ENCODE measurements around the gene ALKBH5. TPM values are rescaled to one million over a fixed set of nuclear protein-coding genes. Genes with fewer than 3 reads are reported as not detected.

Gene ALKBH5
- total and polyA plus RNA-seq, 2 of the 8 experiments (the other 6 are each of a cell fraction or from before 2014, with no cell fraction given): 63.7 to 86.4 TPM

DNA sequence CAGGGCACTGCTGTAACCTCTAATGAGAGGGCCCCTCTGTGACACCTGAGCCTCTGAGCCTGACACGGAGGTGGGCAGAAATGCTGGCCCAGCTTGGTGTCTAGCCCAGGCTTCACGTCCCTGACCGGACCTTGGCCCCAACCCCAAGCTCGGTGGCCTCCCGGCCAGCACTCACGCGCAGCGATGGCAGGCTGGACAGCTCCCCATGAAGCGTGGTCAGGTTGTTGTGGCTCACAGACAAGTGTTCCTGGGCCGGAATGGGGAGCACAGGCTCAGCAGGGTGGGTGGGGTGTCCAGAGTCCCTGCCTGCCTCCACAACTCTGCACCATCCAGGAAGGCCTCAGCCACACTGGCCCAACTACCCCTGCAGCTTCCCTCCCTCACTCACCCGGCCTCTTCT lies 72.7 kb downstream of the ALKBH5 start:
- Histone ChIP-seq H4K8ac (ENCODE audit: extremely low read depth, insufficient read depth, low read length) (no peak overlapping the region), H4K91ac (replicated peaks; ENCODE audit: insufficient read length, low read length) (no peak overlapping the region), H3K18ac (ENCODE audit: extremely low read depth, low read length) (no peak overlapping the region), H3K4me2 (ENCODE audit: insufficient read depth in 1 of 2, low read depth in 2 of 2, low read length in 2 of 2) (peak overlapping the region; percentile 84 to 96; a peak in 3 of 4 replicates), H3K79me1 (ENCODE audit: low read depth, low read length) (peaks cover 14% of the 10 kb centered on the region), H3K4me1 (replicated peaks in 1 of 4; ENCODE audit: control insufficient read depth in 3 of 4, insufficient read depth in 4 of 4, low read length in 3 of 4) (peaks cover 4 to 30% (median 17%) of the 10 kb centered on the region in 4 experiments), H4K5ac (ENCODE audit: insufficient read length, low read depth, low read length) (no peak overlapping the region), H2BK12ac (ENCODE audit: low read depth, low read length) (peak overlapping the region; percentile 14; the same call in 1 of the 2 replicates), H2BK120ac (replicated peaks; ENCODE audit: low read depth, low read length) (no peak overlapping the region), H3K36me3 (ENCODE audit: control insufficient read depth in 2 of 4, insufficient read depth in 4 of 4, low read length in 3 of 4) (peaks cover 24 to 44% (median 37%) of the 10 kb centered on the region in 4 experiments), H3K14ac (ENCODE audit: insufficient read length) (no peak overlapping the region), H3K23ac (ENCODE audit: insufficient read length) (no peak overlapping the region), H3K27me3 (replicated peaks in 1 of 4; ENCODE audit: control insufficient read depth in 3 of 4, extremely low read depth in 1 of 4, insufficient read depth in 3 of 4, low read length in 3 of 4) (no peaks in the 10 kb centered on the region), H3K9me3 (ENCODE audit: insufficient read depth in 2 of 2, low read depth in 1 of 2, low read length in 1 of 2) (no peaks in the 10 kb centered on the region), H2BK20ac (ENCODE audit: low read length) (no peak overlapping the region), H2BK5ac (ENCODE audit: low read depth, low read length) (no peak overlapping the region), H3K23me2 (ENCODE audit: low read depth, low read length) (peaks cover 13% of the 10 kb centered on the region), H3K79me2 (ENCODE audit: control insufficient read depth in 1 of 2, insufficient read depth in 2 of 2, low read length in 2 of 2) (peaks cover 0 to 18% of the 10 kb centered on the region in 2 experiments; a peak in 1 of 4 replicates), H3K9ac (replicated peaks in 1 of 4; ENCODE audit: extremely low read depth in 1 of 4, low read depth in 3 of 4, low read length in 3 of 4) (no peak overlapping the region), H3K4ac (replicated peaks; ENCODE audit: insufficient read length, low read depth, low read length) (no peak overlapping the region), H3K27ac (ENCODE audit: low read depth, low read length) (peak overlapping the region; percentile 53; the same call in 1 of the 2 replicates), H3K4me3 (ENCODE audit: extremely low read depth in 1 of 4, insufficient read depth in 2 of 4, low read depth in 3 of 4, low read length in 4 of 4) (peak overlapping the region in 1 of 4 experiments; percentile 94; a peak in 2 of 8 replicates), H3K56ac (replicated peaks; ENCODE audit: insufficient read length, low read depth, low read length) (no peak overlapping the region), H4K20me1 (replicated peaks in 1 of 2; ENCODE audit: control insufficient read depth in 1 of 2, insufficient read depth in 2 of 2, low read length in 2 of 2) (peaks cover 3 to 10% of the 10 kb centered on the region in 2 experiments), H2AK5ac (ENCODE audit: low read depth, low read length) (peak overlapping the region; percentile 65; the same call in 1 of the 2 replicates), H2BK15ac (ENCODE audit: low read length) (no peak overlapping the region), H2AFZ (ENCODE audit: low read length) (no peak overlapping the region)
- TF ChIP-seq RXRA (IDR thresholded peaks at IDR 0.05; ENCODE audit: insufficient read depth, low read depth, low read length): no peak
- TF ChIP-seq, protein P1, sequence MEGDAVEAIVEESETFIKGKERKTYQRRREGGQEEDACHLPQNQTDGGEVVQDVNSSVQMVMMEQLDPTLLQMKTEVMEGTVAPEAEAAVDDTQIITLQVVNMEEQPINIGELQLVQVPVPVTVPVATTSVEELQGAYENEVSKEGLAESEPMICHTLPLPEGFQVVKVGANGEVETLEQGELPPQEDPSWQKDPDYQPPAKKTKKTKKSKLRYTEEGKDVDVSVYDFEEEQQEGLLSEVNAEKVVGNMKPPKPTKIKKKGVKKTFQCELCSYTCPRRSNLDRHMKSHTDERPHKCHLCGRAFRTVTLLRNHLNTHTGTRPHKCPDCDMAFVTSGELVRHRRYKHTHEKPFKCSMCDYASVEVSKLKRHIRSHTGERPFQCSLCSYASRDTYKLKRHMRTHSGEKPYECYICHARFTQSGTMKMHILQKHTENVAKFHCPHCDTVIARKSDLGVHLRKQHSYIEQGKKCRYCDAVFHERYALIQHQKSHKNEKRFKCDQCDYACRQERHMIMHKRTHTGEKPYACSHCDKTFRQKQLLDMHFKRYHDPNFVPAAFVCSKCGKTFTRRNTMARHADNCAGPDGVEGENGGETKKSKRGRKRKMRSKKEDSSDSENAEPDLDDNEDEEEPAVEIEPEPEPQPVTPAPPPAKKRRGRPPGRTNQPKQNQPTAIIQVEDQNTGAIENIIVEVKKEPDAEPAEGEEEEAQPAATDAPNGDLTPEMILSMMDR (IDR thresholded peaks at IDR 0.05; ENCODE audit: control extremely low read depth in 1 of 3, insufficient read depth in 1 of 3, low read depth in 1 of 3, low read length in 3 of 3): no peak
- TF ChIP-seq JUN (IDR thresholded peaks at IDR 0.05; ENCODE audit: low read depth, low read length): no peak
- TF ChIP-seq CTBP2 (IDR thresholded peaks at IDR 0.05; ENCODE audit: borderline replicate concordance, insufficient read depth, insufficient read length, low read length): no peak
- TF ChIP-seq KDM5A (IDR thresholded peaks at IDR 0.05; ENCODE audit: low read length): no peak
- no peak for TF ChIP-seq EGR1 (IDR thresholded peaks at IDR 0.05; ENCODE audit: borderline replicate concordance, low read depth, low read length)
- TF ChIP-seq, protein P2, sequence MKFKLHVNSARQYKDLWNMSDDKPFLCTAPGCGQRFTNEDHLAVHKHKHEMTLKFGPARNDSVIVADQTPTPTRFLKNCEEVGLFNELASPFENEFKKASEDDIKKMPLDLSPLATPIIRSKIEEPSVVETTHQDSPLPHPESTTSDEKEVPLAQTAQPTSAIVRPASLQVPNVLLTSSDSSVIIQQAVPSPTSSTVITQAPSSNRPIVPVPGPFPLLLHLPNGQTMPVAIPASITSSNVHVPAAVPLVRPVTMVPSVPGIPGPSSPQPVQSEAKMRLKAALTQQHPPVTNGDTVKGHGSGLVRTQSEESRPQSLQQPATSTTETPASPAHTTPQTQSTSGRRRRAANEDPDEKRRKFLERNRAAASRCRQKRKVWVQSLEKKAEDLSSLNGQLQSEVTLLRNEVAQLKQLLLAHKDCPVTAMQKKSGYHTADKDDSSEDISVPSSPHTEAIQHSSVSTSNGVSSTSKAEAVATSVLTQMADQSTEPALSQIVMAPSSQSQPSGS (IDR thresholded peaks at IDR 0.05; ENCODE audit: low read length): no peak
- TF ChIP-seq RAD21 (IDR thresholded peaks at IDR 0.05 in 1 of 2, conservative IDR thresholded peaks at IDR 0.05 in 1 of 2; ENCODE audit: low read depth in 2 of 2, low read length in 2 of 2): no peak
- 99% methylated on average over 11 of the region's 11 CpGs; no CpG with 5 or more reads in 1 of the 2 experiments for WGBS, 2 experiments (ENCODE audit: extremely low coverage in 1 of 2, insufficient coverage in 1 of 2, insufficient read length in 1 of 2, insufficient replicate concordance in 2 of 2, low coverage in 1 of 2, low lambda C conversion rate in 2 of 2, missing lambda C conversion rate in 1 of 2)
- FAIRE-seq (no peak), DNase-seq (ENCODE audit: low read depth in 1 of 2, low spot score in 2 of 2) (no peak)
- POLR2A ChIA-PET (ENCODE audit: partially characterized antibody): interaction anchor here (1.3 to 11.5 kb wide), 7 partner anchors 12 to 58 kb away, joined by 3 to 171 read pairs (median 7); partner anchors contain the start of genes LLGL1 and TOP3A
- CTCF ChIA-PET (ENCODE audit: partially characterized antibody): interaction anchor here (0.9 to 3.9 kb wide), 6 partner anchors 8 to 83 kb away, joined by 3 to 18 read pairs (median 5); no protein-coding TSS in a partner anchor
